HG02588 (cell line): ENCODE results near the gene KLF18.
"Not testable (repeated sequence)": the region's sequence is repeated elsewhere in the genome, so short reads cannot be mapped to it uniquely, and the experiment has no call there.

Experiments used
- ATAC-seq: cut with Tn5 transposase; IDR thresholded peaks from one replicate; pipeline ENCODE4 v1.9.1; 2021; ENCODE audit warnings: mild to moderate bottlenecking, moderate library complexity; ENCODE audit not compliant: unreplicated experiment

The KLF18 gene

DNA sequence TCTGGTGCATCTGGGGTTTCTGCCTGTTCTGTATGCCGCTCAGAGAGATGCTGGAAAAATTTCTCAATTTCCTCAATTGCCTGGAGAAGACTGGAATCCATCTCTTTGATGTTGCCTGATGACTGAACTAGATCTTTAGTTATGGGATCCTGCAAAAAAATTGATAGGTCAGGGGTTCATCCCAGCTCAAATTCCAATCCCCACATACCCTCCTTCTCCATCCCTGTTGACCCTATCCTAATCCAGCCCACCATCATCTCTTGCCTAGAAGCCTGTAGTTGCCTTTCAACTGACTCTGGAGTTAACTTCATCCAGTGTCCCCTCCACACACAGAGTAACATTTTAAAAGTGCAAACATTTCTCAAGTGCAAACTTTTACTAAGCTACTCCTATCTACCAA, at the start of gene KLF18:
TSS of gene KLF18 (minus strand) at position 101 of the 400 bp plus-strand sequence. CDS start at position 101, 0 bp downstream.
- ATAC-seq: no peak

DNA sequence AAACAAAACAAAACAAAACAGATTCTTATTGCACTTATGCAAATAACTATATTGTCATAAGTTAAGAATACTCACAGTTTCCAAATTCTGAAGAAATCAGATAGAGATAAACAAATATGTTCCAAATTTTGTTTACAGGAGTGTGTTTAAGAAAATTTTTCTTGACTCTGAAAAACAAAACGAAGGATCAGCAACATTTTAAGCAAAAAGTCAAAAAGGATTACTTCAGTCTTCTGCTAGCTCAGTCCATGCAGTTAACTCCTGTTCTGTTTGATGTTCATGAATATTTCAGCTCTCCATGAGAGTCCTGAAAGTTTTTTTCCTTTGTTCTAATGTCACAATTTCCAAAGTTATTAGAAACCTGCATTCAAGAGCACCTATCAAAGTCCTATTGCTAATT, 33.2 kb upstream of the KLF18 start:
- no peak for ATAC-seq

DNA sequence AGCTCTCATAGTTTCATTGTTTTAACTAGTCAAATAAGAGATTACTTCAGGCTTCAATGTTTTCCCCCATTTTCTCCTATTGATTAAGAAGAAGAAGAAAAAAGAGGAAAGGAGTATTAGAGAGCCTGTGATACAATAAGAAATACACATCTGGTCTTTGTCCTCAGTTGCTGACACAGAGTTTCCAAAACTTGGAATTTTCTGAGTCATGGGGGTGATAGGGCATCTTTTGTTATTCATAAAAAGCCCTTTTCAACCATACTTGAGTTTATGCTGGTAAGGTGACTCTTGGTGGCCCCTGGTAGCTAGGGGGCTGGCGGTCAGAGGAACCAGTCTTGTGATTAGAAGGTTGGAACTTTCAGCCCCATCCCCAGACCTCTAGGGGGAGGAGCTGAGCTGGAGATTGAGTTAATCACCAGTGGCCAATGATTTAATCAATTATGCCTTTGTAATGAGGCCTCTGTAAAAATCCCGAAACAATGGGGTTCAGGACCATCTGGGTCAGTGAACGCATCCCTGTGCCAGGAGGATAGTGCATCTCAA, 28.9 kb upstream of the KLF18 start:
- ATAC-seq: no peak

DNA sequence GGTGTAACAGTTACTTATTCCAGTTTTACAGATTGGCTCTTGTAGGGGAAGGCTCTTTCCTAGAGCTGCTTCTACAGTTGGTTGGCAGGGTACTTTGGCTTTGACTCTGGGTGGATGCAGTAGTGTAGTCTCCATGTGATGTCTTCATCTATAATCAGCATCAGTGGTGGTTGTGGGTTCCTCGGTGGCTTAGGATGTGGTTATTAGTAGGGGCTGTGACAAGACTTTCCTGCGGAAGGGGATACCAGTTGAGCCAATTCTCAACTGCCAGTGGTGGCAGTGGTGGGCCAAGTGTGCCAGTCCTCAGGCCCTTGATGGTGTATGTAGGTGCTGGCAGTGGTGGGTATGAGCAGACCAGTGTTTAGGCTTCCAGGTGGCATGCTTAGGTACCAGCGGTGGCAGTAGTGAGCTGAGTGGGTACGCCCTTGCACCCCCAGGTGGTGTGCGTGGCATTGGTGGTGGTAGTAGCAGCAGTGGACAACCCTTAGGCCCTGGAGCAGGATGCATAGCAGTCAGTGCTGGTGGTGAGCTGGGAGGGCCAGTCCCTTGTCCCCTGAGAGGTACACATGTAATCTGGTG, 27.2 kb upstream of the KLF18 start:
- no peak for ATAC-seq

DNA sequence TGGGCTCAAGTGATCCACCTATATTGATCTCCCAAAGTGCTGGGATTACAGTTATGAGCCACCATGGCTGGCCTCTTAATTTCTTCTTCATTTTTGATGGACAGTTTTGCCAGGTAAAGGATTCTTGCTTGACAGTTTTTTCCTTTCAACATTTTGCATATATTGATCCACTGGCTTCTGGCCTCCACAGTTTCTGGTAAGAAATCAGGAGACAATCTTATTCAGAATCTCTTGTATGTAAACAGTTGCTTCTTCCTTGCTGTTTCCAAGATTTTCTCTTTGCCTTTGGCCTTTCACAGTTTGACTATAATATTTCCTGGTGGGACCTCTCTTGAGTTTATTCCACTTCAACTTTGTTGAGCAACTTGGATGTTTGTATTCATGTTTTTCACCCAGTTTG, 20.1 kb upstream of the KLF18 start:
- no peak for ATAC-seq

DNA sequence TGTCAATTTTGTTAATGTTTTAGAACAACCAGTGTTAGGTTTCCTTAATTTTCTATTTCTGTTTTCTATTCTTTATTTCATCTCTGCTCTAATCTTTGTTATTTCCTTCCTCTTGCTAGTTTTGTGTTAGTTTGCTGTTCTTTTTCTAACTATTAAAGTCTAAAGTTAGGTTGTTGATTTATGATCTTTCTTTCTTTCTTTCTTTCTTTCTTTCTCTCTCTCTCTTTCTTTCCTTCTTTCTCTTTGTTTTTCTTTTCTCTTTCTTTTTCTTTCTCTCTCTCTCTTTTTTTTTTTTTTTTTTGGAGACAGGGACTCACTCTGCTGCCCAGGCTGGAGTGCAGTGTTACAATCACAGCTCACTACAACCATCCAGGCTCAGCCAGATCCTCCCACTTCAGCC, 17.4 kb upstream of the KLF18 start:
- no peak for ATAC-seq

DNA sequence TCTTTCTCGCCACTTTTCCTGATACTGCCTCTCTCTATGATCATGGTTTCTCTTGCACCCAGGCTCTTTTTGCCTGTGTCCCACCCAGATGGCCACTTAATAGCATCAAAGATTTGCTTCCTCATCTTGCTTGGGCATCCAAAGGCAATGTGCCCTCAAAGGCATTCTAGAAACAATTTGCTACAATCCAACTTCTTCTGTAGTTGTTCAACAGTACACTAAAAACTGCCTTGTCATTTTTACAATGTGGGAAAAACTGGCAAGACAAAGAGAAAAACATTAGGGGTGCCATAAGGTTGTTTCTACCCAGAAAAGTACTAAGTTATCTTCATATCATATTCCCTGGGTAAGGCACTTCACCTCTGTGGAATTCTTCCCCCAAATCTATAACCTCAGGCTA, 16.5 kb upstream of the KLF18 start:
- no peak for ATAC-seq

DNA sequence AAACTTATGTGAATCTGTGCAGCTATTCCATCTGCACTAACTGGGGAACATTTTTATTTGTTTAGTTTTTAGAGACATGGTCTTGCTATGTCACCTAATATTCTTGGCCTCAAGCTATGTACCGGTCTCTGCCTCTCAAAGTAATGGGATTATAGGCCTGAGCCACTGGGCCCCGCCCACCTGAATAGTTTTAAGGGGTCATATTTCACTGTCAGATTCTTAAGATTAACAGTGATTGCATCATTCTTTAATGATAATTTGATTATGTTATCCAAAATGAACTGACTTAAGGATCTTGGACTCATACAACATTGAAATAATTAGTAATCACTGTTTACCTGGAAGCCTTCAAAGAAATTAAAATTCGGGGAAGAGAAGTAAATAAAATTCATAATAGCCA, 12.6 kb upstream of the KLF18 start:
- ATAC-seq: no peak

DNA sequence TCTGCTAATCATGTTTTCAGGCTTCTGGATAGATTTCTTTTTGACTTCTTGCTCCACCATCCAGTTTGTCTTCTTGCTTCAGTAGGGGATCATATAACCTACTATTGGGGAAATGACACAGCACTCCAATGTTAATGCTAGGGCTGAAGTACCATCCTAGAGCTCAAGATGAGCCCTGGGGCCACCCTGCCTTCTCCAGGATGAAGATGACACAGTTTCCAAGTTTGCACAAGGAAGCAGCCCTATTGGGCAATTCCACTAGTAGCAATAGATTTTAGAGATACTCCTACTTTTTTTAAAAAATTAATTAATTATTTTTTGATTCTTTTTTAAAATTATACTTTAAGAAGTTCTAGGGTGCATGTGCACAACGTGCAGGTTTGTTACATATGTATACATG, 11.3 kb upstream of the KLF18 start:
- ATAC-seq: no peak

DNA sequence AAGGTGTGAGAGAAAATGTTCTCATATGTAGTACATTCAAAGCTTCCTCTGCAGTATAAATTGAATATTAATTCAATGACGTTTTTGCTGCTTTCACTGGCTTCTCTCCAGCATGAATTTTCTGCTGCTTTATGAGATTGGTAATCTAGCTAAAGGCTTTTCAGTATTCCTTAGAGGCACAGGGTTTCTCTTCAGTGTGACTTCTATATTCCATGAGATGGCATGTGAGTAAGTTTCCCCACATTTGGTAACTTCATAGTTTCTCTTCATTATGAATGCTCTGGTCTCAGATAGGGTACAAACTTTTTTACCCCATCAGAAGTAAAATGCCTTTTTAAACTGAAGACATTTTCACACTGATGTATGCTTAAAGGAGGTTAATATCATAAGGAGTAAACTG, 10.4 kb upstream of the KLF18 start:
- no peak for ATAC-seq

DNA sequence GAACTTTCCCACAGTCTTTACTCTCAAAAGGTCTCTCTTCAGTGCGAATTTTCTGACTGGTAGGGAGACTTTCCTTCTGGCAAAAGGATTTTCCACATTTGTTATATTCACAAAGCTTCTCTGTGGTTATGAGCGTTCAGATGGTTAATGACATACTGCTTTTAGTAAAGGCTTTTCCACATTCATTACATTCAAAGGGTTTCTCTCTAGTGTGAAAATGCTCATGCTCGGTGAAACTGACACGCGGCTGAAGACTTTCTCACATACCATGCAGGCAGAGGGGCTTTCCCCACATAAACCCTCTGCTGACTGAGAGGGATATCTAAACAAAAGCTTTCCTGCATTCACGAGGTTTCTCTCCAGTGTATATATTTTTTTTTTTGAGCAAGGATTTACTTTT, 9.9 kb upstream of the KLF18 start:
- no peak for ATAC-seq

DNA sequence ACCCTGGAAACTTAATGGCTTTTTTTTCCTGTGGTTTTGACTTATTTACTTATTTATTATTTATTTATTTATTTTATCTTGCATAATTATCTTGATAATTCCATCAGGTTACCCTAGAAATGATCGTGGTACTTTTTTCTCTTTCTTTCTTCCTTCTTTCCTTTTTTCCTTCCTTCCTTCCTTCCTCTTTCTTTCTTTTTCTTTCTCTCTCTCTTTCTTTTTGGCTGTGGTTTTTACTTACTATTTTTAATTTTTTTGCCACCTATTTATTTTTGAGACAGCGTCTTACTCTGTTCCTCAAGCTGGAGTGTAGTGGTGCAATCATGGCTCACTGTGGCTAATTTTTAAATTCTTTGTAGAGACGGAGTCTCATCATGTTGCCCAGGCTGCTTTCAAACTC, 6.2 kb upstream of the KLF18 start:
- ATAC-seq: no peak

DNA sequence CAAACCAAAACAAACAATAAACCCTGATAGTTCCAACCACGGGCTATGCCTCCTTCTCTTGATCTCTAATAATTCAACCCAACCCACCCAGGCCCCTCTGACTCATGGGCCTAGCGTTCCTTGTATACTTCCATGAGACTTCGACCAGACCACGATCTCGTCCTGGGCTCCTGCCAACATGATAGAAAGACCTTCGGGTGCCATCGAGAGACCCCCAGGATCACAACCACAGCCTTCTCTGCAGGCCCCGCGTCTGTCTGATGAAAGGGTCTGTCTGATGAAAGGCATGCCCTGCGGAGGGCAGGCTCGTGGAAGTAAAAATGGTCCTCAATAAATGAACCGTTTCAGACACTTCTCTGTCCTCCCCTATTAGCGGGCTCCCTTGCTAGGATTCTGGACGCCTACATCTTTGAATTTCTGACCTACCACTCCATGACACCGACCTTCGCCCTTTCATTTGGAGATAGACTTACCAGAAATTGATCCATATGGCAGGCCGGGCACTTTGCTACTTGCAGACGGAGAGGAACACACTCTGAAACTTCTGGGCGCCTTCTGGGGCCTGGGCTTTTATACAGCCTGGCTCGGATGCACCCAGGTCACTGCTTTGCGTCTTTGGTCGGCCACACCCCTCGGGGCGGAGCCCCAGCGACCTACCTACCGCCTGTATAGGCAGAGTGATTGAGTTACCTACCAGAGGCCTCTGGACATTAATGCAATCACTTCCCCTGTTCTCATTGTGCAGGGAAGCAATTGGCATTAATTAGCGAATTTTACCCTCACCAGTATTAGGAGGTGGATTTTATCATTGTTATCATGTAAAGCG, 5.3 kb upstream of the KLF18 start:
- no peak for ATAC-seq

DNA sequence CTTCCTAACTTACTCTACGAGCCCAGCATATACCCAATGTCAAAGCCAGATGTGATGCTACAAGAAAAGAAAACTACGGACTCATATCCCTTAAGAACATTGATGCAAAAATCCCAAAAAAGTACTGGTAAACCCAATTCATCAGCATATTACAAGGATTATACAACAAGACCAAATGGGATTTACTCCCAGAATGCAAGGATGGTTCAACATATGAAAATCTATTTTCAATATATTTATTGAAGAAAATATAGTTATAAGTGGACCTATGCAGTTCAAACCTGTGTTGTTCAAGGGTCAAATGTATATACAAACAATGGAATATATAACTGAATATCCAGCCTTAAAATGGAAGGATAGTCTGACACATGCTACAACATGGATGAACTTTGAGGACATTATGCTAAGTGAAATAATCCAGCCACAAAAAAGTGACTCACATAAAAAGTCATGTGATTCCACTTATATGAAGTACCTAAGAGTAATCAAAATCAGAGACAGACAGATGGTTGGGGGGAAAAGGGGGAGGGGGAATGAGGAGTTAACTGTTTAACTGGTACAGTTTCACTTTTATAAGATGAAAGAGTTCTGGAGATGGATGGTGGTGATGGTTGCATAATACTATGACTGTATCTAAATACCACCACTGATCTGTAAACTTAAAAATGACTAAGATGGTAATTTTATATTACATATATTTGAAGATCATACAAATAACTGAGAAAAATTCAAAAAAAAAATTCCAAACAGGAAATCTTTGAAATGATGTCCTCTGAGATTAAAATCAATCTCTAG, 3.7 kb upstream of the KLF18 start:
- no peak for ATAC-seq

DNA sequence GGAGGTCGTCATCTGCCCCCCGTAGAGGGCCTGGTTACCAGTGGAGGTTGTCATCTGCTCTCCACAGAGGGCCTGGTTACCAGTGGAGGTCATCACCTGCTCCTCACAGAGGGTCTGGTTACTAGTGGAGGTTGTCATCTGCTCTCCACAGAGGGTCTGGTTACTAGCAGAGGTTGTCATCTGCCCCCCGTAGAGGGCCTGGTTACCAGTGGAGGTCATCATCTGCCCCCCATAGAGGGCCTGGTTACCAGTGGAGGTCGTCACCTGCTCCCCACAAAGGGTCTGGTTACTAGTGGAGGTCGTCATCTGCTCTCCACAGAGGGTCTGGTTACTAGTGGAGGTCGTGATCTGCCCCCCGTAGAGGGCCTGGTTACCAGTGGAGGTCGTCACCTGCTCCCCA, 1.9 kb downstream of the KLF18 start:
- not testable (repeated sequence) for ATAC-seq

DNA sequence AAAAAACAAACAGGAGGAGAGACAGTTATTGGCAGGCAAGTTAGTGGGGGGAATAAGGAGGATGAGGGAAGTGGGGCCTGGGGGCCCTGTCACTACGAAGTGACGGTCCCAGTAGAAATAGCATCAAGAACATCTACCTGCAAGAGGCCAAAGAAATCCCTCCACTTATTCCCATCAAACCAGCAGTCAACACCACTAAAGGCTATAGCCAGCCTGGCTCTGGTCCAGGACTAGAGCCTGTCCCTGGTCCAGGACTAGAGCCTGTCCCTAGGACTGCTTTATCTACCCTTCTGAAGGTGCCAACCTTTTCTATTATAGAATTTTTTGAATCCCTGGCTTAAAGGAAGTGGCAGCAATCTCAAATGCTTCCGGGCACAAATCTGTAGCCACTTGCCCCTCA, 3.2 kb downstream of the KLF18 start:
- no peak for ATAC-seq

DNA sequence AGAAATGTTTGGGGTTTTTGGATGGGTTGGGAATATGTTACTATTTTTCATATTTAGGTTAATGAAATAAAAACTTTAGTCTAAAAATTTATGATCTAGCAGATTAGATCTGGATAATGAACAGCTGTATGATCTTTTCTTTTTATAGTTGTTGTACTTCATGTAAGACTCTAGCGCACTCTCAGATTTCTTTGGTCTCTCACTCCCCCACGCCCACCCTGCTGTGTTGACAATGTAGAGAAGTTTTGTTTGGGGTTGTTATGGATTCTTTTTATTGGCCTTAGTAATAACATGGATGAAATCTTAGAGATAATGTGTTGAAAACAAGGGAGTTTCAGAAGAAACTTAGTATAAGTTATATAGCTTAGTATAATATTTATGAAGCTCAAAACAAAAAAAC, 5.5 kb downstream of the KLF18 start:
- ATAC-seq: no peak

DNA sequence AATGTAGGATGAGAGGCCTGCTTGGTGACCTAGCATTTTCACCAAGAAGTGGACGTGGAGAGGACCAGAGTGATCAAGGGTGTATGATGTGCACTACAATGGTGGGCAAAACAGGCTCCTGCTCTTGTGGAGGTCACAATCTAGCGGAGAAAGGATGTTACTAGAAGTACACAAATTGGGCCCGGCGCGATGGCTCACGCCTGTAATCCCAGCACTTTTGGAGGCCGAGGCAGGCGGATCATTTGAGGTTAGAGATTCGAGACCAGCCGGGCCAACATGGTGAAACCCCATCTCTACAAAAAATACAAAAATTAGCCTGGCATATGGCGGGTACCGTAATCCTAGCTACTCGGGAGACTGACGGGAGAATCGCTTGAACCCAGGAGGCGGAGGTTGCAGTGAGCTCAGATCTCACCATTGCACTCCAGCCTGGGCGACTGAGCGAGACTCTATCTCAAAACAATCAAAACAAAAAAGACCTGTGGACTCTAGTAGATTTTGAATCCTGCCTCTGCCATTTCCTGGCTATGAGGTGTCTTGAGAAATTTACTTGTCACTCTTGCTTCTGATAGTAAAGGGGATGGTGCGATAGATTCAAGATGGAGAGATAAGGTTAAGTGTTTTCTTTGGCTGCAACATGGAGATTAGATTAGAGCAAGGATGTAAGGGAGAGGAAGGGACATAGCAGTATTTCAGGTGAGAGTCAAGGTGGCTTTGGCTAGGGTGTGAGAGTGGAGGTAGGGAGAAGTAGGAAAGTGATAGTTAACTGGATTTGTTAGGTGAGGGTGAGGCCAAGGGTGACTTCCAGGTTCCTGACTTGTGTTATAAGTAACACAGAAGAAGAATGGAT, 7.1 kb downstream of the KLF18 start:
- ATAC-seq: no peak

DNA sequence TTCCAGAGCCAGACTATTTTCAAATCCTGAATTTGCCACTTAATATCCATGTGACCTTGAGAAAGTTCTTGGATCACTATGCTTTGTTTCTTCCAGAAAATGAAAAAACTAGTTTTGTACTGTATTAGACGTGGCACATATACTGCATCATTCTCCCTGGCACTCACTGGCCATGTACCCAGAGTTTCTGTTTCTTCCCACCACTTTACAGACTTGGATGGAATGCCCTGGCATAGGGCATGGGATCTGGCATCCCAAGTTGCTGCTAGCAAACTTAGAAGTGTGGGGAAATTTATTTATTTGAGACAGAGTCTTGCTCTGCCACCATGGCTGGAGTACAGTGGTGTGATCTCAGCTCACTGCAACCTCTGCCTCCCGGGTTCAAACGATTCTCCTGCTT, 10.0 kb downstream of the KLF18 start:
- no peak for ATAC-seq

DNA sequence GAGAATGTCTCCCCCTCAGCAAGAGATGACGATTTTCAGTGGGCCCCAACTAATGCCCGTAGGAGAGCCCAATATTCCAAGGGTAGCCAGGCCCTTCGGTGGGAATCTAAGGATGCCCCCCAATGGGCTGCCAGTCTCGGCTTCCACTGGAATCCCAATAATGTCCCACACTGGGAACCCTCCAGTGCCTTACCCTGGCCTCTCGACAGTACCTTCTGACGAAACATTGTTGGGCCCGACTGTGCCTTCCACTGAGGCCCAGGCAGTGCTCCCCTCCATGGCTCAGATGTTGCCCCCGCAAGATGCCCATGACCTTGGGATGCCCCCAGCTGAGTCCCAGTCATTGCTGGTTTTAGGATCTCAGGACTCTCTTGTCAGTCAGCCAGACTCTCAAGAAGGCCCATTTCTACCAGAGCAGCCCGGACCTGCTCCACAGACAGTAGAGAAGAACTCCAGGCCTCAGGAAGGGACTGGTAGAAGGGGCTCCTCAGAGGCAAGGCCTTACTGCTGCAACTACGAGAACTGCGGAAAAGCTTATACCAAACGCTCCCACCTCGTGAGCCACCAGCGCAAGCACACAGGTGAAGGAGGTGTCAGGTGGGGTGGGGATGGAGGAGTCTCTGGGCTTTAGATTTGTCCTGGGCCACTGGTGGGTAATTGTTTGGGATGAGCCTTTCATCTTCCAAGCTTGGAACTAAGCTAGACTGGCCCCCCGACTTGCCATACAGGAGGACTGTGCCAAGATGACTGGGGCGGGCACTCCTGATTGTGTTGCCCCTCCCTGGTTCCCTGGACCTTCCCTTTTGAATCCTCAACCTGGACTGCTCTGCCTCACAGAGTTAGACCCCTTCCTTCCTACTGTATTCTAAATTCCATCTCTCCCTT, 11.6 kb downstream of the KLF18 start:
- no peak for ATAC-seq
